ENCODE results near the gene FABP2. TPM values are rescaled to one million over a fixed set of nuclear protein-coding genes. Genes with fewer than 3 reads are reported as not detected.

The FABP2 gene
- polyA plus RNA-seq, 1 donor from 2014 or later = not detected

- TF ChIP-seq EZH2 (IDR thresholded peaks at IDR 0.05; ENCODE audit: borderline replicate concordance, insufficient read depth, low read length, poor library complexity, severe bottlenecking) (no peak), POLR2AphosphoS5 (IDR thresholded peaks at IDR 0.05) (no peak), TAF1 (IDR thresholded peaks at IDR 0.05; ENCODE audit: low read depth) (no peak), EP300 (conservative IDR thresholded peaks at IDR 0.05; ENCODE audit: poor library complexity, severe bottlenecking) (no peak), RAD21 (conservative IDR thresholded peaks at IDR 0.05) (no peak), SMC3 (conservative IDR thresholded peaks at IDR 0.05; ENCODE audit: poor library complexity) (no peak), REST (IDR thresholded peaks at IDR 0.05; ENCODE audit: borderline replicate concordance) (no peak), MXI1 (conservative IDR thresholded peaks at IDR 0.05; ENCODE audit: poor library complexity, severe bottlenecking) (no peak), CTCF (IDR thresholded peaks at IDR 0.05; ENCODE audit: poor library complexity, severe bottlenecking) (no peak)
- no peaks in the 10 kb centered on the region for H3F3A ChIP-seq (ENCODE audit: insufficient read depth, low read length, poor library complexity, severe bottlenecking)
- no peak overlapping the region for H3K9ac ChIP-seq (ENCODE audit: low read length)
- H3K36me3 ChIP-seq (ENCODE audit: insufficient read depth, low read length) = no peaks in the 10 kb centered on the region
- H3K27me3 ChIP-seq (ENCODE audit: insufficient read depth, low read depth, low read length) = no peaks in the 10 kb centered on the region
- no peaks in the 10 kb centered on the region for H4K20me1 ChIP-seq (ENCODE audit: insufficient read depth)
- H3K4me3 ChIP-seq (ENCODE audit: low read length) = no peak overlapping the region
- no peaks in the 10 kb centered on the region for H3K9me2 ChIP-seq (ENCODE audit: insufficient read depth, low read length)
- H3K4me2 ChIP-seq (ENCODE audit: low read length) = no peak overlapping the region
- H3K79me2 ChIP-seq (replicated peaks; ENCODE audit: insufficient read depth, low read length) = peaks cover 14% of the 10 kb centered on the region
- no peak overlapping the region for H2AFZ ChIP-seq (ENCODE audit: low read depth, low read length)
- no peak overlapping the region for H3K27ac ChIP-seq (ENCODE audit: low read length)
- no peaks in the 10 kb centered on the region for H3K9me3 ChIP-seq (ENCODE audit: low read length)
These were observed 24.1 kb downstream of the FABP2 start for GRCh38 chr4:119297795-119298194.

- no peak overlapping the region for H3K4me3 ChIP-seq (ENCODE audit: low read length)
- no peaks in the 10 kb centered on the region for H3K9me3 ChIP-seq (ENCODE audit: low read length)
- no peak overlapping the region for H3K9ac ChIP-seq (ENCODE audit: low read length)
- no peaks in the 10 kb centered on the region for H4K20me1 ChIP-seq (ENCODE audit: insufficient read depth)
- no peaks in the 10 kb centered on the region for H3K9me2 ChIP-seq (ENCODE audit: insufficient read depth, low read length)
- TF ChIP-seq TAF1 (IDR thresholded peaks at IDR 0.05; ENCODE audit: low read depth) (no peak), CTCF (IDR thresholded peaks at IDR 0.05; ENCODE audit: poor library complexity, severe bottlenecking) (no peak), MXI1 (conservative IDR thresholded peaks at IDR 0.05; ENCODE audit: poor library complexity, severe bottlenecking) (no peak)
- no peaks in the 10 kb centered on the region for H3K36me3 ChIP-seq (ENCODE audit: insufficient read depth, low read length)
- H2AFZ ChIP-seq (ENCODE audit: low read depth, low read length) = no peak overlapping the region
- H3K27me3 ChIP-seq (ENCODE audit: insufficient read depth, low read depth, low read length) = no peaks in the 10 kb centered on the region
- H3K4me2 ChIP-seq (ENCODE audit: low read length) = no peak overlapping the region
- peaks cover 14% of the 10 kb centered on the region for H3K79me2 ChIP-seq (replicated peaks; ENCODE audit: insufficient read depth, low read length)
- no peak overlapping the region for H3K27ac ChIP-seq (ENCODE audit: low read length)
- H3F3A ChIP-seq (ENCODE audit: insufficient read depth, low read length, poor library complexity, severe bottlenecking) = no peaks in the 10 kb centered on the region
These were observed 25.6 kb downstream of the FABP2 start for GRCh38 chr4:119296356-119296755.
